ENCODE measurements around the gene FUT8. TPM values are rescaled to one million over a fixed set of nuclear protein-coding genes. Genes with fewer than 3 reads are reported as not detected.

The FUT8 gene
- total RNA-seq, 2 donors from 2014 or later, result 9.5 to 13.5 TPM

GRCh38 chr14:65637780-65638179 is 225.2 kb downstream of the FUT8 start:
- H3K4me1 ChIP-seq, result no peaks in the 10 kb centered on the region
- no peak overlapping the region for H3K27ac ChIP-seq
- TF ChIP-seq, protein P1, sequence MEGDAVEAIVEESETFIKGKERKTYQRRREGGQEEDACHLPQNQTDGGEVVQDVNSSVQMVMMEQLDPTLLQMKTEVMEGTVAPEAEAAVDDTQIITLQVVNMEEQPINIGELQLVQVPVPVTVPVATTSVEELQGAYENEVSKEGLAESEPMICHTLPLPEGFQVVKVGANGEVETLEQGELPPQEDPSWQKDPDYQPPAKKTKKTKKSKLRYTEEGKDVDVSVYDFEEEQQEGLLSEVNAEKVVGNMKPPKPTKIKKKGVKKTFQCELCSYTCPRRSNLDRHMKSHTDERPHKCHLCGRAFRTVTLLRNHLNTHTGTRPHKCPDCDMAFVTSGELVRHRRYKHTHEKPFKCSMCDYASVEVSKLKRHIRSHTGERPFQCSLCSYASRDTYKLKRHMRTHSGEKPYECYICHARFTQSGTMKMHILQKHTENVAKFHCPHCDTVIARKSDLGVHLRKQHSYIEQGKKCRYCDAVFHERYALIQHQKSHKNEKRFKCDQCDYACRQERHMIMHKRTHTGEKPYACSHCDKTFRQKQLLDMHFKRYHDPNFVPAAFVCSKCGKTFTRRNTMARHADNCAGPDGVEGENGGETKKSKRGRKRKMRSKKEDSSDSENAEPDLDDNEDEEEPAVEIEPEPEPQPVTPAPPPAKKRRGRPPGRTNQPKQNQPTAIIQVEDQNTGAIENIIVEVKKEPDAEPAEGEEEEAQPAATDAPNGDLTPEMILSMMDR (IDR thresholded peaks at IDR 0.05), result no peak
- H3K36me3 ChIP-seq, result no peaks in the 10 kb centered on the region
- no peak overlapping the region for H3K4me3 ChIP-seq
- peaks cover 0 to 9% of the 10 kb centered on the region in 2 donors for H3K9me3 ChIP-seq
- no peaks in the 10 kb centered on the region for H3K27me3 ChIP-seq
- DNase-seq (ENCODE audit: low spot score), result no peak

- Histone ChIP-seq H3K27me3 (no peaks in the 10 kb centered on the region), H3K4me1 (no peaks in the 10 kb centered on the region), H3K4me3 (no peak overlapping the region), H3K27ac (no peak overlapping the region), H3K9me3 (peaks cover 0 to 9% of the 10 kb centered on the region in 2 donors), H3K36me3 (no peaks in the 10 kb centered on the region)
- TF ChIP-seq, protein P1 (IDR thresholded peaks at IDR 0.05), result no peak
- DNase-seq (ENCODE audit: low spot score), result no peak
Observed at GRCh38 chr14:65639216-65639615, 226.7 kb downstream of the FUT8 start.

- H3K4me3 ChIP-seq, result no peak overlapping the region
- TF ChIP-seq, protein P1 (IDR thresholded peaks at IDR 0.05), result no peak
- no peaks in the 10 kb centered on the region for H3K36me3 ChIP-seq
- H3K27me3 ChIP-seq, result no peaks in the 10 kb centered on the region
- no peak for DNase-seq (ENCODE audit: low spot score)
- no peak overlapping the region for H3K27ac ChIP-seq
- H3K9me3 ChIP-seq, result no peaks in the 10 kb centered on the region
- H3K4me1 ChIP-seq, result no peaks in the 10 kb centered on the region
Observed at GRCh38 chr14:65650826-65651225, 238.3 kb downstream of the FUT8 start.

- H3K9me3 ChIP-seq, result no peaks in the 10 kb centered on the region
- no peak overlapping the region for H3K4me3 ChIP-seq
- H3K36me3 ChIP-seq, result no peaks in the 10 kb centered on the region
- H3K27ac ChIP-seq, result no peak overlapping the region
- H3K4me1 ChIP-seq, result no peaks in the 10 kb centered on the region
- no peak for DNase-seq (ENCODE audit: low spot score)
- TF ChIP-seq, protein P1 (IDR thresholded peaks at IDR 0.05), result no peak
- no peaks in the 10 kb centered on the region for H3K27me3 ChIP-seq
Observed at GRCh38 chr14:65656554-65656953, 244.0 kb downstream of the FUT8 start.

DNA sequence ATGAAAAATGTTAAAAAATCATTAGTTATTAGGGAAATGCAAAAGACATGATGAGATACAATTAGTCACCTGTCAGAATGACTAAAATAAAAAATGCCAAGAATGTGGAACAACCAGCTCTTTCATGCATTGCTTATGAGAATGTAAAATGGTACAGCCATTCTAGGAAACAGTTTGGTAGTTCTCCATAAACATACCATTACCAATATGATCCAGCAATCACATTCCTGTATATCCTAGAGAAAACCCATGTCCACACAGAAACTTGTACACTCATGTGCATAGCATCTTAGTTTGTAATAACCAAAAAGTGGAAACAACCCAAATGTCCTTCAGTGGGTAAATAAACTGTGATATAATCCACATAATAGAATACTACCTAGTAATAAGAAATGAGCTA is 245.7 kb downstream of the FUT8 start:
- no peaks in the 10 kb centered on the region for H3K36me3 ChIP-seq
- no peaks in the 10 kb centered on the region for H3K4me1 ChIP-seq
- H3K4me3 ChIP-seq, result no peak overlapping the region
- DNase-seq (ENCODE audit: low spot score), result no peak
- H3K27ac ChIP-seq, result no peak overlapping the region
- no peaks in the 10 kb centered on the region for H3K9me3 ChIP-seq
- TF ChIP-seq, protein P1 (IDR thresholded peaks at IDR 0.05), result no peak
- H3K27me3 ChIP-seq, result no peaks in the 10 kb centered on the region

GRCh38 chr14:65661865-65662264 is 249.3 kb downstream of the FUT8 start:
- DNase-seq (ENCODE audit: low spot score), result no peak
- no peaks in the 10 kb centered on the region for H3K36me3 ChIP-seq
- TF ChIP-seq, protein P1 (IDR thresholded peaks at IDR 0.05), result no peak
- H3K4me1 ChIP-seq, result no peaks in the 10 kb centered on the region
- no peak overlapping the region for H3K27ac ChIP-seq
- H3K4me3 ChIP-seq, result no peak overlapping the region
- H3K27me3 ChIP-seq, result no peaks in the 10 kb centered on the region
- no peaks in the 10 kb centered on the region for H3K9me3 ChIP-seq
